Heart right ventricle (tissue), 16 donors: ENCODE measurements around the gene HSPG2. TPM values are rescaled to one million over a fixed set of nuclear protein-coding genes. Genes with fewer than 3 reads are reported as not detected.

Experiments used
- ATAC-seq, 8 donors: fragments of 200-7000 bp; cut with Tn5 transposase; one replicate each; pipeline ENCODE4 v1.9.1; 2020; ENCODE audit warnings: mild to moderate bottlenecking in 8 of 8, moderate library complexity in 8 of 8, moderate number of reproducible peaks in 1 of 8
- DNase-seq, 2 donors: peaks; one replicate each; pipeline ENCODE4 v3.0.0-alpha.2; 2020
- H3K27ac ChIP-seq, 10 donors: fragments of 200-600 bp; sonication (generic) in 2 of 10; one replicate each; pipeline versions ENCODE4 v1.5.0 to v1.8.0; 2020 to 2022; ENCODE audit warnings: mild to moderate bottlenecking in 3 of 10
- H3K27me3 ChIP-seq, 7 donors: fragments of 200-600 bp; one replicate each; pipeline ENCODE4 v1.8.0; 2021 to 2022; ENCODE audit warnings: mild to moderate bottlenecking in 2 of 7
- H3K36me3 ChIP-seq, 9 donors: fragments of 200-600 bp; sonication (generic) in 1 of 9; one replicate each; pipeline versions ENCODE4 v1.5.0 to v1.8.0; 2020 to 2022; ENCODE audit warnings: mild to moderate bottlenecking in 2 of 9
- H3K4me1 ChIP-seq, 9 donors: fragments of 200-600 bp; sonication (generic) in 1 of 9; one replicate each; pipeline versions ENCODE4 v1.5.0 to v1.8.0; 2020 to 2022; ENCODE audit warnings: mild to moderate bottlenecking in 4 of 9
- H3K4me3 ChIP-seq, 10 donors: fragments of 200-600 bp; sonication (generic) in 2 of 10; one replicate each; pipeline versions ENCODE4 v1.5.0 to v1.8.0; 2020 to 2022; ENCODE audit warnings: mild to moderate bottlenecking in 7 of 10, moderate library complexity in 2 of 10
- H3K9me3 ChIP-seq, 11 donors: fragments of 200-600 bp in 10 of 11; sonication (generic) in 2 of 11; one replicate each; pipeline versions ENCODE4 v1.5.0 to v1.8.0; 2013 to 2022; ENCODE audit warnings: mild to moderate bottlenecking in 2 of 11, control low read depth in 1 of 11, moderate library complexity in 1 of 11
- WGBS, 2 donors: extraction: QIAGEN DNeasy Blood & Tissue Kit; methylation state at CpG; one replicate each; pipeline ENCODE4 v1.1.7; 2013; ENCODE audit warnings: inconsistent platforms in 1 of 2; 5-methylcytosine and 5-hydroxymethylcytosine counted together
- intact Hi-C, 10 donors: fragments of 100-400 bp; cut with DNase I; formaldehyde crosslinking; loops; one replicate each; pipeline versions ENCODE4 v1.11.1 to v1.14.2; 2022
- polyA plus RNA-seq, 2 donors: library from polyadenylated mRNA; stranded (reverse); fragments of 200-250 nt; gene quantifications; one replicate each; pipeline ENCODE4 v1.2.3, GENCODE V29; 2013
- total RNA-seq, 10 donors: library from RNA; stranded (reverse); fragmentation: NEBNext Ultra II Directional in 3 of 10; extraction: Animal tissue kit (Norgen Biotek cat#: 25700) in 3 of 10; gene quantifications; one replicate each; pipeline versions ENCODE4 v1.2.1 to v1.2.4, GENCODE V29; 2021 to 2023
- TF ChIP-seq, protein P1 (sequence below), 9 donors: fragments of 200-600 bp; sonication (generic) in 2 of 9; IDR thresholded peaks; one replicate each; pipeline versions ENCODE4 v1.5.0 to v1.8.0; 2021 to 2022; ENCODE audit warnings: antibody characterized with exemption in 9 of 9, mild to moderate bottlenecking in 5 of 9, moderate library complexity in 1 of 9
- donor health status: Arrhythmogenic right ventricular cardiomyopathy.
- donor health status: ischemic (EF 13 %, LVEDD 7.1; RV severe dilation, severe dysfunction).
- donor health status: healthy with polysubstance abuse.
- donor health status: DM: no; HTN: yes; CAD: no.
- donor health status: DM: no; HTN: no; CAD: no.
- donor health status: ischemic (EF 25% LVEDD 6.9; RV normal size, moderate dysfunction).
- donor health status: ischemic (EF 25% LVEDD 5.7; RV mildly dilated, moderate dysfunction).
- donor health status: healthy.
- donor health status: DM: yes; HTN: yes; CAD: no.
- donor health status: Ischemic cardiomyopathy.
- donor health status: ischemic (EF 35%, LVEDD 5.7; RV mildly dilated, moderate dysfunction).
- donor health status: nonischemic (EF 11% LVEDD 7.7; RV severe dilation, severe dysfunction).
- donor health status: DM: yes; HTN: yes; CAD: no.
- donor health status: PGD.
- donor health status: ischemic (EF 29% LVEDD 5.4; RV normal size, mild dysfunction).
- donor health status: nonischemic (EF 23%, LVEDD 6.1; RV moderate dilation, normal function).

The HSPG2 gene
- total and polyA plus RNA-seq, 12 donors: 221 to 508 (median 310) TPM

DNA sequence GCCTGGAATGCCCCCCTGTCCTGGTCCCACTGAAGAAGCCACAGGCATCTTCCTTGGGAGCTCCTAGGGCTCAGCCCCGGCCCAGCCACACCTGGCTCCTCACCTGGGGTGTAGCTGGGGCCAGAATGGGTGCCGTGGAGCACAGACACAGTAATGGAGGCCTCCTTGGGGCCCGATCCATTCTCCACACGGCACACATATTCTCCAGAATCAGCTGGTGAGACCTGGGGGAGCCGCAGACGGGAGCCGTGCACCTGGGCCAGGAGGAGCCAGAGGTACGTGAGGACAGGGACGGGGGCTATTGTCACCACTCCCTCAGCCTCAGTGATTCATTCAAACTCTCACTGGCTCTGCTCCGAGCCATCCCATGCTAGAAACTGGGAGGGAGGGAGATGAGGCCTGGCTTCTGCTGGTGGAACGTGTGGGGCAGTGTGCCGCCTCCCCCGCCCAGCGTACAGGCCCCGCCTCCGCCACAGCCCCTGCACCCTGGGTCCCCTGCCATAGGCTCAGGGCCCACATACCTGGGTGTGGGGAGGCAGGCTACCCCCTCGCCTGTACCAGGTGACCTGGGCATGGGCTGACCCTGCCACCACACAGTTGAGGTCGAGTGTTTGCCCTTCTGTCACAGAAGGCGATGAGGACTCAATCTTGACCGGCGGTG, 82.9 kb downstream of the HSPG2 start:
- DNase-seq: no peak
- Histone ChIP-seq H3K36me3 (peaks cover 15 to 100% (median 100%) of the 10 kb centered on the region in 9 donors), H3K27me3 (no peaks in the 10 kb centered on the region), H3K9me3 (no peaks in the 10 kb centered on the region), H3K4me1 (peaks cover 0 to 15% (median 0%) of the 10 kb centered on the region in 9 donors), H3K4me3 (no peak overlapping the region), H3K27ac (no peak overlapping the region)
- 91 to 92% methylated on average over 21 of the region's 21 CpGs for WGBS, 2 donors
- TF ChIP-seq, protein P1, sequence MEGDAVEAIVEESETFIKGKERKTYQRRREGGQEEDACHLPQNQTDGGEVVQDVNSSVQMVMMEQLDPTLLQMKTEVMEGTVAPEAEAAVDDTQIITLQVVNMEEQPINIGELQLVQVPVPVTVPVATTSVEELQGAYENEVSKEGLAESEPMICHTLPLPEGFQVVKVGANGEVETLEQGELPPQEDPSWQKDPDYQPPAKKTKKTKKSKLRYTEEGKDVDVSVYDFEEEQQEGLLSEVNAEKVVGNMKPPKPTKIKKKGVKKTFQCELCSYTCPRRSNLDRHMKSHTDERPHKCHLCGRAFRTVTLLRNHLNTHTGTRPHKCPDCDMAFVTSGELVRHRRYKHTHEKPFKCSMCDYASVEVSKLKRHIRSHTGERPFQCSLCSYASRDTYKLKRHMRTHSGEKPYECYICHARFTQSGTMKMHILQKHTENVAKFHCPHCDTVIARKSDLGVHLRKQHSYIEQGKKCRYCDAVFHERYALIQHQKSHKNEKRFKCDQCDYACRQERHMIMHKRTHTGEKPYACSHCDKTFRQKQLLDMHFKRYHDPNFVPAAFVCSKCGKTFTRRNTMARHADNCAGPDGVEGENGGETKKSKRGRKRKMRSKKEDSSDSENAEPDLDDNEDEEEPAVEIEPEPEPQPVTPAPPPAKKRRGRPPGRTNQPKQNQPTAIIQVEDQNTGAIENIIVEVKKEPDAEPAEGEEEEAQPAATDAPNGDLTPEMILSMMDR (IDR thresholded peaks at IDR 0.05): no peak
- peak in 1 of 8 donors; percentile 3 for ATAC-seq
- intact Hi-C loops: no loop called here

DNA sequence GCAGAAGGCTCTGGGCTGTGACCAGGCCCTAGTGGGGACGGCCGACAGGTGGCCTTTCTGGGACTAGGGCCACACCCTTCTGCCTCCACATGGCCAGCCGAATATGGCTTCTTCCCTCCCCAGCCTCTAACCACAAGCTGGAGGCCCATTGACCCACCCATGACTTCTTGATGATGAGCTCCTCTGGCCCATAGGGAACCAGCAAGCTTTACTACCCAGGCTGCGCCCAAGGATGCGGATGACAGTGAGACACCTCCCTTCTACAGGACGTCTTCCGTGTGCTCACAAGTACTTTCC, 84.0 kb downstream of the HSPG2 start:
- ATAC-seq (no peak), DNase-seq (no peak)
- H3K36me3 ChIP-seq: peaks cover 18 to 100% (median 100%) of the 10 kb centered on the region in 9 donors
- no peaks in the 10 kb centered on the region for H3K27me3 ChIP-seq
- no peak overlapping the region for H3K27ac ChIP-seq
- WGBS, 2 donors: 79 to 81% methylated on average over 7 of the region's 7 CpGs
- intact Hi-C loops: no loop called here
- no peaks in the 10 kb centered on the region for H3K9me3 ChIP-seq
- TF ChIP-seq, protein P1 (IDR thresholded peaks at IDR 0.05): no peak
- H3K4me3 ChIP-seq: no peak overlapping the region
- peaks cover 0 to 13% (median 0%) of the 10 kb centered on the region in 9 donors for H3K4me1 ChIP-seq

DNA sequence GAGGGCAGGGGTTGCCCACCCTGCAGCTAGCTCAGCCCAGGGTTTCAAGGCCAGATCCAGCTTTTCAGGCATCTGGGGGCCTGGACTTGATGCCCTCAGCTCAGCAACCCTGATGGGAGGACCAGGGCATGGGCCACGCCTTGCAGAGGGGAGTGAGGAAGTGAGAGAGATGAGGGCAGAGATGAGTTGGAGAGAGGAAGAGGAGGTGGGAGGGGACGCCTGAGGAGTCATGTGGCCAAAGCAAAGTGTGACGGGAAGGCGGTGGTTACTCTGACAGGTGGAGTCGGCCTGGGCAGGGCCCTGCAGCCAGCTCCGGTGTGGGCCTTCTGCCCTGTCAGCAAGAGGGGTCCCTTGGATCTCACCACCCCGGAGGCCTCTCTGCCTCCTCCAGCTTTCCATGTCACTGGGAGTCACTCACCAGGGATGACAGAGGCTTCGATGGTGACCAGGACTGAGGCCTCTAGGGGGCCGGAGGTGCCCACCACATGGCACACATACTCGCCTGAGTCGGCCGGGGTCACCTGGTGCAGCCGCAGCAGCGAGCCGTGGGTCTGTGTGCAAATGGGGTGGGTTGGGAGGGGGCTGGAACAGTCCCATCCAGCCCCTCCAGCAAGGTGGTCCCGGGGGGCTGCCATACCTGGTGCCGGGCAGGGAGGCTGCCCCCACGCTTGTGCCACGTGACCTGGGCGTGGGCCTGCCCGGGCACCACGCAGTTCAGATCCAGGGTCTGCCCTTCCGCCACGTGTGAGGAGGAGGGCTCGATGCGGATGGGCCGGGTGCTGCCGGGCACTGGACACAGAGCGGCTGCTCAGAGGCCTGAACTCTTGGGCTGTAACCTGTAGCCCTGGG, 84.6 kb downstream of the HSPG2 start:
- no peak for ATAC-seq
- Histone ChIP-seq H3K4me3 (no peak overlapping the region), H3K9me3 (no peaks in the 10 kb centered on the region), H3K27ac (no peak overlapping the region), H3K36me3 (peaks cover 18 to 100% (median 100%) of the 10 kb centered on the region in 9 donors), H3K4me1 (peaks cover 0 to 8% (median 0%) of the 10 kb centered on the region in 9 donors), H3K27me3 (no peaks in the 10 kb centered on the region)
- DNase-seq: no peak
- WGBS, 2 donors: 90 to 92% methylated on average over 29 of the region's 29 CpGs
- TF ChIP-seq, protein P1 (IDR thresholded peaks at IDR 0.05): no peak
- intact Hi-C loops: no loop called here

- WGBS, 2 donors: 95% methylated on average over 33 of the region's 33 CpGs
- Histone ChIP-seq H3K9me3 (no peaks in the 10 kb centered on the region), H3K36me3 (peaks cover 19 to 100% (median 99%) of the 10 kb centered on the region in 9 donors), H3K4me3 (no peak overlapping the region), H3K4me1 (no peaks in the 10 kb centered on the region), H3K27me3 (no peaks in the 10 kb centered on the region), H3K27ac (no peak overlapping the region)
- ATAC-seq: no peak
- TF ChIP-seq, protein P1 (IDR thresholded peaks at IDR 0.05): no peak
- intact Hi-C loops: no loop called here
- DNase-seq: no peak
Observed at GRCh38 chr1:21851430-21852250, 85.5 kb downstream of the HSPG2 start.
